ENCODE results near the gene CLN6.
"Not testable (repeated sequence)": the region's sequence is repeated elsewhere in the genome, so short reads cannot be mapped to it uniquely, and the experiment has no call there.

CLN6 gene

DNA sequence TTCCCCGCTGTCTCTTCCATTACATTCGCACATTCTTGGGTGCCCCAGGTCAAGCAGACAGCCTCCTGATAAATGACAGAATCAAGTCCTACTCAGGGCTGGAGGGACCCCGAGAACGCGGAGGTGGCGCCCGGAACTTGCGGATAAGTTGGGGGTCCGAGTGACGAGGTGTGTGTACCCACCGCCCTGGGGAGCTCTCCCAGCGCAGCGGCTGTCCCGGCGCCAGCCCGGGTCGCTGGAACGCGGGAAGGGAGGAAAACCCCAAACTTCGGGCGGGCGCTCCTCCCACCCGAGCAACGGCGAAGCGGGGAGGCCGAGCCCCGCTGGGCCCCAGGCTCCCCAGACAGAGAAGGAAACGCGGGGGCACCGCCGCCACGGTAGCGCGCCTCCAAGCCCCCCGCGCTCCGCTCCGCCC, 550 bp downstream of the CLN6 start:
- no peak for DNase-seq (ENCODE audit: low spot score)
- H3K27ac ChIP-seq, result peak overlapping the region; percentile 63 to 79
- TF ChIP-seq, protein P1, sequence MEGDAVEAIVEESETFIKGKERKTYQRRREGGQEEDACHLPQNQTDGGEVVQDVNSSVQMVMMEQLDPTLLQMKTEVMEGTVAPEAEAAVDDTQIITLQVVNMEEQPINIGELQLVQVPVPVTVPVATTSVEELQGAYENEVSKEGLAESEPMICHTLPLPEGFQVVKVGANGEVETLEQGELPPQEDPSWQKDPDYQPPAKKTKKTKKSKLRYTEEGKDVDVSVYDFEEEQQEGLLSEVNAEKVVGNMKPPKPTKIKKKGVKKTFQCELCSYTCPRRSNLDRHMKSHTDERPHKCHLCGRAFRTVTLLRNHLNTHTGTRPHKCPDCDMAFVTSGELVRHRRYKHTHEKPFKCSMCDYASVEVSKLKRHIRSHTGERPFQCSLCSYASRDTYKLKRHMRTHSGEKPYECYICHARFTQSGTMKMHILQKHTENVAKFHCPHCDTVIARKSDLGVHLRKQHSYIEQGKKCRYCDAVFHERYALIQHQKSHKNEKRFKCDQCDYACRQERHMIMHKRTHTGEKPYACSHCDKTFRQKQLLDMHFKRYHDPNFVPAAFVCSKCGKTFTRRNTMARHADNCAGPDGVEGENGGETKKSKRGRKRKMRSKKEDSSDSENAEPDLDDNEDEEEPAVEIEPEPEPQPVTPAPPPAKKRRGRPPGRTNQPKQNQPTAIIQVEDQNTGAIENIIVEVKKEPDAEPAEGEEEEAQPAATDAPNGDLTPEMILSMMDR (IDR thresholded peaks at IDR 0.05), result no peak
- peak overlapping the region; percentile 90 for H3K4me3 ChIP-seq

DNA sequence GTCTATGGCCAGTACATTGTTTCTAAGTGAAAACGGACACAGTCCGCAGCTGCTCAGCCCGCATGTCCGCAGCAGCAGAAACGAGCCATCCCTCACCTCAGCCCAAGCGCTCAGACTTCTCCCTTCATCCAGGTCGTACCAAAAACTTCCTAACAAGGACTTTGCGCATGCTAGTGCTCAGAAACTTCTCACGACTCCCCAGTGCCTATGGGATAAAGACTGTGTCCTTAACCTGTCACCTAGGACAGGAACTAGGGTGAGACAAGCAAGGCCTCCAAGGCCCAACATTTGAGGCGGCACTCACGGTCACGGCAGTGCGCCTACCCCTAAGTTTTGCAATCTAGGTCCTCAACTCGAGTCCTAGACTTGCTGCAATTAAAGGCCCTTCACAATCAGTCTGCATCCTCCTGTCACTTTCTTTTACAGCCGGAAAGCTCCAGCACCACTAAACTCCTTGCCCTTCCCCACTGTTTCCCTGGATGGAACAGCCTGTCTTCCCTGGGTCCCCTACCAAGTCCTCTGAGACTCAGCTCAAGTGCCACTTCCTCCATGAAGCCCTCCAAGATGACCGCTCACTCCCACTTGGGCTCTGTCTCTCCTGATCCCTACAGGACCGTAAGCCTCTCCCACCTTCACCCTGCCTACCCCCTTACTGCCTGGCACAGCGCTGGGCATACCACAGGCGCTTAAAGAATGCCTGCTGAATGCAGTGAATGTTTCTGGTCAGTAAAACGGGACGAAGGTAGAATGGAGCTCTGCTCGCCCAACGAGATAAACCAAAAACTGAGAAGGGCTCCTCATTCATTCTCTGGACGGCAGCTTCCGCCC, 1.2 kb downstream of the CLN6 start:
- Histone ChIP-seq H3K27ac (peak overlapping the region; percentile 63 to 79), H3K4me3 (peak overlapping the region; percentile 90)
- TF ChIP-seq, protein P1 (IDR thresholded peaks at IDR 0.05), result no peak
- DNase-seq (ENCODE audit: low spot score), result peak; percentile 60

DNA sequence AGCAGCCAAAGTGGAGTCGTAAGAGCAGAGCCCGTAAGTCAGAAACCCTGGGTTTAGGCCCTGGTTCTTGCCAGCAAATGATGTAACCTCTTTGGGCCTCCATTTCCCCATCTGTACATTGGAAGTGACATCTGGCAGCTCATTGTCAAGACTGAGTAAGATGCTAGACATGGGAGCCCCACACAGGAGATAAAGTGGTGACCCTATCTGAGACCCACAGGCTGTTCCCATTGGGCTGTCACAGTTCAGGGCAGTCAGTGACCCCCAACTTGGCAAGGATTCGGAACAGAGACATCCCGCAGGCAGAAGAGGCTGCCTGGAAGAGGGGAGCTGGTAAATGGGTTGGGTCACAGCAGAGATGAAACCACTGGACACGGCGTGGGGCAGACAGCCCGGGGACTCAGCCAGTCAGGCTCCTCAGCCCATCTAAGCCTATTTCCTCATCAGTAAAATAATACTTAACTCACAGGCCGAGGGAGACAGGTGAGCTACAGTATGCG, 1.8 kb downstream of the CLN6 start:
- Histone ChIP-seq H3K27ac (no peak overlapping the region), H3K4me3 (no peak overlapping the region)
- DNase-seq (ENCODE audit: low spot score), result peak; percentile 43
- TF ChIP-seq, protein P1 (IDR thresholded peaks at IDR 0.05), result no peak

DNA sequence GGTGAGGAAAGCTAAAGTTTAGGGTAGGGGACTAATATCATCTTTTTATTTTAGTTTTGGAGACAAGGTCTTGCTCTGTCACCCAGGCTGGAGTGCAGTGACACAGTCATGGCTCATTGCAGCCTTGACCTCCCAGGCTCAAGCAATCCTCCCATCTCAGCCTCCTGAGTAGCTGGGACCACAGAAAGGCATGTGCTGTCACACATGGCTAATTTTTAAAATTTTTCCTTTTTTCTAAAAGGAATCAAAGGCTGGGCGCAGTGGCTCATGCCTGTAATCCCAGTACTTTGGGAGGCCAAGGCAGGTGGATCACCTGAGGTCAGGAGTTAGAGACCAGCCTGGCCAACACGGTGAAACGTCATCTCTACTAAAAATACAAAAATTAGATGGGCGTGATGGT, 4.1 kb downstream of the CLN6 start:
- not testable (repeated sequence) for DNase-seq (ENCODE audit: low spot score); H3K4me3 ChIP-seq; H3K27ac ChIP-seq

DNA sequence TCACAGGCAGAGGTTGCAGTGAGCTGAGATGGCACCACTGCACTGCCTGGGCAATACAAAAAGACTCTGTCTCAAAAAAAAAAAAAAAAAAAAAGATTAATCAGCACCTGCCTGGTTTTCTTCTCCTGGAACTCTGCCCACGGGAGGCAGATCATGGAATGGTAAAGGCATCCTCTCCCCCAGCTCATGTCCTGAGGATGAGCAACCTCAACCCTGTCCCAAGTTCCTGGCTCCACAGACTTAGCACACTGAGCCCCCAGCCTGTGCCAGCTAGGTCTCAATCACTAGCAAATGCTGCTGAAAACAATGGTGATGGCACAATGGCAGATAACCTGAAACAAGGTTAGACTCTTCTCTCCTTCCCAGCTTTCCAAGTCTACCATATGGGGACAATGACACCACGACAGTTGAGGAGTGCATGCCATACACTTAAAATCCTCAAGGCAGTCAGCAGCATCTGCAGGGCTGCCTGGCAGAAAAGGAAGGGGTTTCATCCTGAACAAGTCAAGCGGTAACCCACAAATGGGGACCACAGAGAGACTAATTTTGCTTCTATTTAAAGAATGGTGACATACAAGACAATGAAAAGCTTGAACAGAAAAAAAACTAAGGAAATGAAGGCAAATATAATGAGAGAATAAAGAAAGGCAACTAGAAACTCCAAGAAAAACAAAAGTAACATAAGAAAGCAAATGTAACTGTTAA, 4.8 kb downstream of the CLN6 start:
- H3K27ac ChIP-seq, result no peak overlapping the region
- DNase-seq (ENCODE audit: low spot score), result no peak
- H3K4me3 ChIP-seq, result no peak overlapping the region
- TF ChIP-seq, protein P1 (IDR thresholded peaks at IDR 0.05), result no peak

DNA sequence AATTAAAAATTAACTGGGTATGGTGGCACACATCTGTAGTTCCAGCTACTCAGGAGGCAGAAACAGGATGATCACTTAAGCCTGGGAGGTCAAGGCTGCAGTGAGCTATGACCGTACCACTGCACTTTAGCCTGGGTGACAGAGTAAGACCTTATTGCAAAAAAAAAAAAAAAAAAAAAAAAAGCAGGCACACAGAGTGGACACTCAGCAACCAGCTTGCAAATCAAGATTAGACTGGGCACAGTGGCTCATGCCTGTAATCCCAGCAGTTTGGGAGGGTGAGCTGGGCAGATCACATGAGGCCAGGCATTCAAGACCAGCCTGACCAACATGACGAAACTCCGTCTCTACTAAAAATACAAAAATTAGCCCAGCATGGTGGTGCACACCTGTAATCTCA, 5.4 kb downstream of the CLN6 start:
- no peak for DNase-seq (ENCODE audit: low spot score)
- Histone ChIP-seq H3K4me3 (no peak overlapping the region), H3K27ac (no peak overlapping the region)
- TF ChIP-seq, protein P1 (IDR thresholded peaks at IDR 0.05), result no peak

DNA sequence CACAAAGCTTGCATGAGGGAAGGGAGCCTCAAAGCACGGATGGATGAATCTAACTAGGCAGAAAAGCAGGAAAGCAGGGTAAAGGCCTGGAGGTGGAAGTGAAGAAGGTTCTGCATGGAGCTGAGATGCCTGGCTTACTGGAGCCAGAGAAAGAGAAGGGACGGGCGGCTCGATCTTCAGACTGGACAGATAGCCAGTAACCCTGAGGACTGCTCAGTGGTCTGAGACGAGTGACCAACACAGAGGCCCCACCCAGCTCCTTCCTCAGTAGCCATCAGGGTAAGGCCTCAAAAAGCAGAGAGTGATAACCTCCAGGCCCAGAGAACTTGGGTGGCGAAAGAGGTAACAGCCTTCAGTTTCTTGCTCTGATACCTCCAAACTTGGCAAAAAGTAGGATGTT, 6.4 kb downstream of the CLN6 start:
- no peak for DNase-seq (ENCODE audit: low spot score)
- H3K4me3 ChIP-seq, result no peak overlapping the region
- TF ChIP-seq, protein P1 (IDR thresholded peaks at IDR 0.05), result no peak
- H3K27ac ChIP-seq, result no peak overlapping the region

DNA sequence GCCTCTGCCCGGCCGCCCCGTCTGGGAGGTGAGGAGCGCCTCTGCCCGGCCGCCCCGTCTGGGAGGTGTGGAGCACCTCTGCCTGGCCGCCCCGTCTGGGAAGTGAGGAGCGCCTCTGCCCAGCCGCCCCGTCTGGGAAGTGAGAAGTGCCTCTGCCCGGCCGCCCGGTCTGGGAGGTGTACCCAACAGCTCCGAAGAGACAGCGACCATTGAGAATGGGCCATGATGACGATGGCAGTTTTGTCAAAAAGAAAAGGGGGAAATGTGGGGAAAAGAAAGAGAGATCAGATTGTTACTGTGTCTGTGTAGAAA, 7.1 kb downstream of the CLN6 start:
- H3K4me3 ChIP-seq; DNase-seq (ENCODE audit: low spot score); H3K27ac ChIP-seq: not testable (repeated sequence)

DNA sequence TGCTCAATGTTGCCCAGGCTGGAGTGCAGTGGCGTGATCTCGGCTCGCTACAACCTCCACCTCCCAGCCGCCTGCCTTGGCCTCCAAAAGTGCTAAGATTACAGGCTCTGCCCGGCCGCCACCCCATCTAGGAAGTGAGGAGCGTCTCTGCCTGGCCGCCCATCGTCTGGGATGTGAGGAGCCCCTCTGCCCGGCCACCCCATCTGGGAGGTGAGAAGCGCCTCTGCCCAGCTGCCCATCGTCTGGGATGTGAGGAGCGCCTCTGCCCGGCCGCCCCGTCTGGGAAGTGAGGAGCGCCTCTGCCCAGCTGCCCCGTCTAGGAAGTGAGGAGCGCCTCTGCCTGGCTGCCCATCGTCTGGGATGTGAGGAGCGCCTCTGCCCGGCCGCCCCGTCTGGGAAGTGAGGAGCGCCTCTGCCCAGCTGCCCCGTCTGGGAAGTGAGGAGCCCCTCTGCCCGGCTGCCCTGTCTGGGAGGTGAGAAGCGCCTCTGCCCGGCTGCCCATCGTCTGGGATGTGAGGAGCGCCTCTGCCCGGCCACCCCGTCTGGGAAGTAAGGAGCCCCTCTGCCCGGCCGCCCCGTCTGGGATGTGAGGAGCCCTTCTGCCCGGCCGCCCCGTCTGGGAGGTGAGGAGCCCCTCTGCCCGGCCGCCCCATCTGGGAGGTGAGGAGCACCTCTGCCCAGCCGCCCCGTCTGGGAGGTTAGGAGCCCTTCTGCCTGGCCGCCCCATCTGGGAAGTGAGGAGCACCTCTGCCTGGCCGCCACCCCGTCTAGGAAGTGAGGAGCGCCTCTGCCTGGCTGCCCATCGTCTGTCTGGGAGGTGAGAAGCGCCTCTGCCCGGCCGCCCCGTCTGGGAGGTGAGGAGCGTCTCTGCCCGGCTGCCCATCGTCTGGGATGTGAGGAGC, 7.7 kb downstream of the CLN6 start:
- peak; percentile 49 for DNase-seq (ENCODE audit: low spot score)
- not testable (repeated sequence) for H3K4me3 ChIP-seq, H3K27ac ChIP-seq
